MCF 10A (cell line): ENCODE data around the gene GPR25. TPM values are rescaled to one million over a fixed set of nuclear protein-coding genes. Genes with fewer than 3 reads are reported as not detected.

Experiments used
- BruUV-seq: library from RNA; stranded (reverse); fragments of 400-500 nt; replicated peaks from 2 replicates; lab custom pipeline; 2021; lab: Mats Ljungman, UMichigan
- CTCF ChIA-PET: fragments of 300-600 bp; sonication (Branson Sonifier 250); formaldehyde crosslinking; extraction: SDS; loops from one replicate; lab custom pipeline; 2021; ENCODE audit warnings: antibody characterized with exemption, inconsistent platforms; lab: Yijun Ruan, JAX
- POLR2A ChIA-PET: fragments of 300-600, 350-650 bp; sonication (Branson Sonifier 250); formaldehyde crosslinking; extraction: SDS; loops from one replicate; lab custom pipeline; 2020; ENCODE audit warnings: antibody characterized with exemption, inconsistent platforms; lab: Yijun Ruan, JAX
- DNase-seq: peaks from one replicate; pipeline ENCODE4 v3.0.0-alpha.2; 2018; ENCODE audit not compliant: unreplicated experiment
- H3K27ac Mint-ChIP-seq: one replicate; pipeline ENCODE4 v1.8.0; 2022; ENCODE audit warnings: mild to moderate bottlenecking, low read depth, mixed read lengths; ENCODE audit not compliant: unreplicated experiment
- H3K27me3 Mint-ChIP-seq: one replicate; pipeline ENCODE4 v1.8.0; 2022; ENCODE audit warnings: mixed read lengths; ENCODE audit not compliant: insufficient read depth, unreplicated experiment
- H3K36me3 Mint-ChIP-seq: one replicate; pipeline ENCODE4 v1.8.0; 2022; ENCODE audit warnings: mild to moderate bottlenecking, moderate library complexity, mixed read lengths; ENCODE audit not compliant: insufficient read depth, unreplicated experiment
- H3K4me1 Mint-ChIP-seq: one replicate; pipeline ENCODE4 v1.8.0; 2022; ENCODE audit warnings: mixed read lengths; ENCODE audit not compliant: insufficient read depth, unreplicated experiment
- H3K4me3 Mint-ChIP-seq: one replicate; pipeline ENCODE4 v1.8.0; 2022; ENCODE audit warnings: mild to moderate bottlenecking, moderate library complexity, mixed read lengths; ENCODE audit not compliant: unreplicated experiment
- H3K9me3 Mint-ChIP-seq: one replicate; pipeline ENCODE4 v1.8.0; 2022; ENCODE audit warnings: mixed read lengths; ENCODE audit not compliant: unreplicated experiment
- CTCF ChIP-seq: fragments of 200-600 bp; IDR thresholded peaks from one replicate; pipeline ENCODE4 v1.8.0; 2022; ENCODE audit warnings: antibody characterized with exemption, mild to moderate bottlenecking; ENCODE audit not compliant: unreplicated experiment
- intact Hi-C: fragments of 100-400 bp; cut with micrococcal nuclease; formaldehyde crosslinking; loops from 2 replicates; pipeline ENCODE4 v1.14.1; 2022
- total RNA-seq: library from RNA; stranded (reverse); gene quantifications from 2 replicates; pipeline ENCODE4 v1.2.3, GENCODE V29; 2022

Gene GPR25
- total RNA-seq, 1 experiment from 2014 or later, result 0.68 TPM

GRCh38 chr1:200901350-200901749, 28.6 kb downstream of the GPR25 start:
- H3K27me3 Mint-ChIP-seq, result no peaks in the 10 kb centered on the region
- POLR2A ChIA-PET, result interaction anchor here (1.1 to 2.2 kb wide), 3 partner anchors 8 to 18 kb away, joined by 4 to 6 read pairs (median 4); no protein-coding TSS in a partner anchor
- intact Hi-C loops, result no loop called here
- H3K4me3 Mint-ChIP-seq, result no peak overlapping the region
- peaks cover 45% of the 10 kb centered on the region for H3K4me1 Mint-ChIP-seq
- TF ChIP-seq CTCF, result no peak
- no TSS peak for BruUV-seq
- CTCF ChIA-PET, result interaction anchor here (0.6 to 1.9 kb wide), 9 partner anchors 10 to 140 kb away, joined by 3 to 8 read pairs (median 4); no protein-coding TSS in a partner anchor
- H3K9me3 Mint-ChIP-seq, result no peaks in the 10 kb centered on the region
- H3K27ac Mint-ChIP-seq, result no peak overlapping the region
- peaks cover 75% of the 10 kb centered on the region for H3K36me3 Mint-ChIP-seq
- no peak for DNase-seq

- no peak for TF ChIP-seq CTCF
- CTCF ChIA-PET, result interaction anchor here (0.6 to 1.9 kb wide), 7 partner anchors 9 to 140 kb away, joined by 3 to 8 read pairs (median 3); no protein-coding TSS in a partner anchor
- POLR2A ChIA-PET, result interaction anchor here (1.1 to 2.2 kb wide), 3 partner anchors 9 to 17 kb away, joined by 4 to 6 read pairs (median 4); no protein-coding TSS in a partner anchor
- H3K27ac Mint-ChIP-seq, result no peak overlapping the region
- intact Hi-C loops, result no loop called here
- peaks cover 39% of the 10 kb centered on the region for H3K4me1 Mint-ChIP-seq
- no peaks in the 10 kb centered on the region for H3K27me3 Mint-ChIP-seq
- peaks cover 75% of the 10 kb centered on the region for H3K36me3 Mint-ChIP-seq
- peak; percentile 82 for DNase-seq
- no peak overlapping the region for H3K4me3 Mint-ChIP-seq
- no TSS peak for BruUV-seq
- H3K9me3 Mint-ChIP-seq, result no peaks in the 10 kb centered on the region
Observed at GRCh38 chr1:200901796-200902444, 29.1 kb downstream of the GPR25 start.

DNA sequence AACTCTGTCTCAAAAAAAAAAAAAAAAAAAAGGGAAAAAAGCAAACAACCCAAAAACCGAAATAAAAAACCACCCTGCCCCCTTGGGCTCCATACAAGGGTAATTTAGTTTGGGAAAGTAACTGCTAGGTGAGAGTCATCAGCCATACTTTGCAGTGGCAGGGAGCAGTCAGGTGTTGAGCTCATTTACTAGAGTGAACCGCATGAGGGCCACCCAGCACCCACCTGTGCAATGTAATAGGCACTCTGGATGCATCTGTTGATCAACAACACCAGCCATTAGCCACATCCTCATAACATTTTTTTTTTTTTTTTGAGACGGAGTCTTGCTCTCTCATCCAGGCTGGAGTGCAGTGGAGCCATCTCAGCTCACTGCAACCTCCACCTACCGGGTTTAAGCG, 31.0 kb downstream of the GPR25 start:
- TF ChIP-seq CTCF, result no peak
- H3K4me1 Mint-ChIP-seq, result peaks cover 35% of the 10 kb centered on the region
- no peak overlapping the region for H3K27ac Mint-ChIP-seq
- BruUV-seq, result no TSS peak
- intact Hi-C loops, result no loop called here
- ChIA-PET POLR2A (interaction anchor here (1.1 to 1.6 kb wide), 2 partner anchors 13 to 65 kb away, joined by 3 to 4 read pairs; no protein-coding TSS in a partner anchor), CTCF (interaction anchor here (0.5 to 2.5 kb wide), 9 partner anchors 7 to 592 kb away, joined by 3 to 16 read pairs (median 4); no protein-coding TSS in a partner anchor)
- no peak for DNase-seq
- peaks cover 76% of the 10 kb centered on the region for H3K36me3 Mint-ChIP-seq
- H3K27me3 Mint-ChIP-seq, result no peaks in the 10 kb centered on the region
- no peaks in the 10 kb centered on the region for H3K9me3 Mint-ChIP-seq
- H3K4me3 Mint-ChIP-seq, result no peak overlapping the region

DNA sequence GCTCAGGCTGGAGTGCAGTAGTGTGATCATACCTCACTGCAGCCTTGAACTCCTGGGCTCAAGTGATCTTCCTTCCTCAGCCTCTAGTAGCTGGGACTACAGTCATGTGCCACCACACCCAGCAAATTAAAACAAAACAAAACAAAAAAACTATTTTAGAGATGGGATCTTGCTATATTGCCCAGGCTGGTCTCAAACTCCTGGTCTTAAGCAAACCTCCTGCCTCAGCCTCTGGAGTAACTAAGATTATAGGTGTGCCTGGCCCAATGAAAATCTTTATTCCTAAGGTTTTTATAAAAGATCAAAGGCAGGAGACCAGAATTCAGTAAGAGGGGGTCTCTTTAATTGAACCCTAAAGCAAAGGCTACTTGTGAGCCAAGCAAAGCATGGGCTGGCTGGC, 32.0 kb downstream of the GPR25 start:
- H3K4me1 Mint-ChIP-seq, result peaks cover 31% of the 10 kb centered on the region
- H3K9me3 Mint-ChIP-seq, result no peaks in the 10 kb centered on the region
- intact Hi-C loops, result no loop called here
- CTCF ChIA-PET, result interaction anchor here (0.7 to 2.6 kb wide), 11 partner anchors 8 to 462 kb away, joined by 3 to 16 read pairs (median 4); no protein-coding TSS in a partner anchor
- TF ChIP-seq CTCF, result no peak
- no peak overlapping the region for H3K4me3 Mint-ChIP-seq
- BruUV-seq, result no TSS peak
- no peak overlapping the region for H3K27ac Mint-ChIP-seq
- DNase-seq, result no peak
- no peaks in the 10 kb centered on the region for H3K27me3 Mint-ChIP-seq
- POLR2A ChIA-PET, result interaction anchor here (0.6 to 4.6 kb wide), 6 partner anchors 8 to 476 kb away, joined by 3 to 68 read pairs (median 4); partner anchors contain the start of gene INAVA
- H3K36me3 Mint-ChIP-seq, result peaks cover 76% of the 10 kb centered on the region
